ENCODE data around the gene SLCO3A1.

The SLCO3A1 gene

GRCh38 chr15:92117261-92117731 lies 263.8 kb downstream of the SLCO3A1 start:
- ChIA-PET POLR2A (no interaction called here), CTCF (no interaction called here)
- H3K4me3 ChIP-seq (ENCODE audit: low read depth, low read length) = no peak overlapping the region
- no peak for TF ChIP-seq CTCF (IDR thresholded peaks at IDR 0.05; ENCODE audit: insufficient read depth, low read length, missing control alignments)
- no peak for DNase-seq (ENCODE audit: low read depth, low spot score)

GRCh38 chr15:92118162-92118935 lies 264.8 kb downstream of the SLCO3A1 start:
- H3K4me3 ChIP-seq (ENCODE audit: low read depth, low read length) = no peak overlapping the region
- POLR2A ChIA-PET = no interaction called here
- CTCF ChIA-PET = no interaction called here
- TF ChIP-seq CTCF (IDR thresholded peaks at IDR 0.05; ENCODE audit: insufficient read depth, low read length, missing control alignments) = no peak
- no peak for DNase-seq (ENCODE audit: low read depth, low spot score)

- no peak for DNase-seq (ENCODE audit: low read depth, low spot score)
- CTCF ChIA-PET = no interaction called here
- TF ChIP-seq CTCF (IDR thresholded peaks at IDR 0.05; ENCODE audit: insufficient read depth, low read length, missing control alignments) = no peak
- POLR2A ChIA-PET = no interaction called here
- no peak overlapping the region for H3K4me3 ChIP-seq (ENCODE audit: low read depth, low read length)
Observed at GRCh38 chr15:92118936-92119325, 265.4 kb downstream of the SLCO3A1 start.

GRCh38 chr15:92120094-92120795 lies 266.7 kb downstream of the SLCO3A1 start:
- TF ChIP-seq CTCF (IDR thresholded peaks at IDR 0.05; ENCODE audit: insufficient read depth, low read length, missing control alignments) = no peak
- H3K4me3 ChIP-seq (ENCODE audit: low read depth, low read length) = no peak overlapping the region
- ChIA-PET POLR2A (no interaction called here), CTCF (no interaction called here)
- DNase-seq (ENCODE audit: low read depth, low spot score) = no peak

- DNase-seq (ENCODE audit: low read depth, low spot score) = no peak
- no peak for TF ChIP-seq CTCF (IDR thresholded peaks at IDR 0.05; ENCODE audit: insufficient read depth, low read length, missing control alignments)
- no peak overlapping the region for H3K4me3 ChIP-seq (ENCODE audit: low read depth, low read length)
- CTCF ChIA-PET = no interaction called here
- POLR2A ChIA-PET = no interaction called here
Observed at GRCh38 chr15:92121047-92121446, 267.5 kb downstream of the SLCO3A1 start.

- no peak for DNase-seq (ENCODE audit: low read depth, low spot score)
- ChIA-PET CTCF (no interaction called here), POLR2A (no interaction called here)
- TF ChIP-seq CTCF (IDR thresholded peaks at IDR 0.05; ENCODE audit: insufficient read depth, low read length, missing control alignments) = no peak
- no peak overlapping the region for H3K4me3 ChIP-seq (ENCODE audit: low read depth, low read length)
Observed at GRCh38 chr15:92122259-92122658, 268.8 kb downstream of the SLCO3A1 start.

Measured in AG04449 (cell line).